Body of pancreas (tissue), 4 donors: ENCODE data around the gene BDNF. TPM values are rescaled to one million over a fixed set of nuclear protein-coding genes. Genes with fewer than 3 reads are reported as not detected.

ENCODE experiments used
- ATAC-seq: fragments of 150-250 bp; one replicate; pipeline ENCODE4 v1.9.1; 2016
- DNase-seq, 4 donors: peaks; one replicate each; pipeline ENCODE4 v3.0.0-alpha.2; 2019
- H3K27ac ChIP-seq, 4 donors: fragments of 200-600 bp; sonication (generic); 1 replicate in 3 of 4; 2 replicates in 1 of 4; pipeline versions ENCODE4 v1.5.1 to v1.6.1; 2016 to 2019; ENCODE audit warnings: mild to moderate bottlenecking in 1 of 4, mixed read lengths in 1 of 4, moderate library complexity in 1 of 4
- H3K27me3 ChIP-seq, 2 donors: fragments of 200-600 bp; sonication (generic); one replicate each; pipeline ENCODE4 v1.6.0; 2016; ENCODE audit warnings: mild to moderate bottlenecking in 1 of 2
- H3K36me3 ChIP-seq, 2 donors: fragments of 200-600 bp; sonication (generic); replicated peaks in 1 of 2; 2 replicates each; pipeline ENCODE4 v1.5.1; 2016; ENCODE audit warnings: low read depth in 2 of 2; ENCODE audit not compliant: insufficient read depth in 1 of 2
- H3K4me1 ChIP-seq: fragments of 200-600 bp; sonication (generic); one replicate; pipeline ENCODE4 v1.6.0; 2016
- H3K4me3 ChIP-seq, 2 donors: fragments of 200-600 bp; sonication (generic); 1 replicate in 1 of 2; 2 replicates in 1 of 2; pipeline ENCODE4 v1.5.1; 2016 to 2019
- H3K9me3 ChIP-seq, 3 donors: fragments of 200-600 bp; sonication (generic); 1 replicate in 2 of 3; 2 replicates in 1 of 3; pipeline ENCODE4 v1.5.1; 2016
- CTCF ChIP-seq, 7 experiments: fragments of 450-650 bp in 4 of 7; fragments of 200-600 bp in 3 of 7; sonication (generic) in 3 of 7; IDR thresholded peaks; one replicate each; pipeline ENCODE4 v1.5.1; 2016 to 2019; ENCODE audit warnings: antibody characterized with exemption in 7 of 7
- POLR2A ChIP-seq, 3 donors: fragments of 450-650 bp; IDR thresholded peaks; one replicate each; pipeline ENCODE4 v1.6.1; 2016; ENCODE audit warnings: antibody characterized with exemption in 3 of 3, mild to moderate bottlenecking in 2 of 3
- WGBS, 2 donors: methylation state at CpG; one replicate each; pipeline ENCODE4 v1.1.5; 2017; 5-methylcytosine and 5-hydroxymethylcytosine counted together
- intact Hi-C: fragments of 100-400 bp; cut with DNase I; formaldehyde crosslinking; loops from one replicate; pipeline ENCODE4 v1.15.1; 2023
- total RNA-seq, 2 donors: library from RNA; depleted of rRNA; stranded (reverse); fragments of >200 nt; gene quantifications; one replicate each; pipeline ENCODE4 v1.1.0, GENCODE V29; 2016

BDNF gene
- total RNA-seq, 2 donors from 2014 or later = not detected

GRCh38 chr11:27619039-27619574 is 81.1 kb downstream of the BDNF start:
- WGBS, 2 donors = 75 to 78% methylated on average over 5 of the region's 5 CpGs
- no peaks in the 10 kb centered on the region for H3K9me3 ChIP-seq
- H3K4me1 ChIP-seq = no peaks in the 10 kb centered on the region
- no peaks in the 10 kb centered on the region for H3K27me3 ChIP-seq
- ATAC-seq (no peak), DNase-seq (no peak)
- intact Hi-C loops = no loop called here
- TF ChIP-seq CTCF (IDR thresholded peaks at IDR 0.05) (no peak), POLR2A (IDR thresholded peaks at IDR 0.05) (no peak)
- H3K36me3 ChIP-seq = no peaks in the 10 kb centered on the region
- no peak overlapping the region for H3K4me3 ChIP-seq
- no peak overlapping the region for H3K27ac ChIP-seq

- Histone ChIP-seq H3K4me3 (no peak overlapping the region), H3K27ac (no peak overlapping the region), H3K4me1 (no peaks in the 10 kb centered on the region), H3K27me3 (no peaks in the 10 kb centered on the region), H3K36me3 (no peaks in the 10 kb centered on the region), H3K9me3 (no peaks in the 10 kb centered on the region)
- intact Hi-C loops = no loop called here
- ATAC-seq = no peak
- DNase-seq = no peak
- 64 to 71% methylated on average over 2 of the region's 2 CpGs for WGBS, 2 donors
- TF ChIP-seq CTCF (IDR thresholded peaks at IDR 0.05) (no peak), POLR2A (IDR thresholded peaks at IDR 0.05) (no peak)
These were observed 81.9 kb downstream of the BDNF start for GRCh38 chr11:27618281-27618915.

GRCh38 chr11:27616711-27617110 is 83.5 kb downstream of the BDNF start:
- Histone ChIP-seq H3K36me3 (no peaks in the 10 kb centered on the region), H3K27me3 (no peaks in the 10 kb centered on the region), H3K27ac (no peak overlapping the region), H3K9me3 (no peaks in the 10 kb centered on the region), H3K4me3 (no peak overlapping the region), H3K4me1 (no peaks in the 10 kb centered on the region)
- WGBS, 2 donors = 39 to 47% methylated on average over 2 of the region's 2 CpGs
- DNase-seq (no peak), ATAC-seq (no peak)
- no peak for TF ChIP-seq POLR2A (IDR thresholded peaks at IDR 0.05)
- TF ChIP-seq CTCF (IDR thresholded peaks at IDR 0.05) = no peak
- intact Hi-C loops = no loop called here

- H3K36me3 ChIP-seq = no peaks in the 10 kb centered on the region
- ATAC-seq (no peak), DNase-seq (no peak)
- TF ChIP-seq CTCF (IDR thresholded peaks at IDR 0.05) (no peak), POLR2A (IDR thresholded peaks at IDR 0.05) (no peak)
- intact Hi-C loops = no loop called here
- WGBS, 2 donors = 79 to 85% methylated on average over 5 of the region's 5 CpGs
- no peak overlapping the region for H3K27ac ChIP-seq
- no peak overlapping the region for H3K4me3 ChIP-seq
- H3K27me3 ChIP-seq = no peaks in the 10 kb centered on the region
- no peaks in the 10 kb centered on the region for H3K4me1 ChIP-seq
- no peaks in the 10 kb centered on the region for H3K9me3 ChIP-seq
These were observed 84.4 kb downstream of the BDNF start for GRCh38 chr11:27615833-27616232.

GRCh38 chr11:27614092-27614491 is 86.2 kb downstream of the BDNF start:
- Histone ChIP-seq H3K36me3 (no peaks in the 10 kb centered on the region), H3K27me3 (no peaks in the 10 kb centered on the region), H3K9me3 (no peaks in the 10 kb centered on the region), H3K27ac (no peak overlapping the region), H3K4me1 (no peaks in the 10 kb centered on the region), H3K4me3 (no peak overlapping the region)
- no peak for ATAC-seq
- TF ChIP-seq CTCF (IDR thresholded peaks at IDR 0.05) (no peak), POLR2A (IDR thresholded peaks at IDR 0.05) (no peak)
- no peak for DNase-seq
- intact Hi-C loops = no loop called here
